Effector memory CD8-positive, alpha-beta T cell (primary cell): ENCODE data around the gene RPL29.
"Not testable (repeated sequence)": the region's sequence is repeated elsewhere in the genome, so short reads cannot be mapped to it uniquely, and the experiment has no call there.

Experiments
- ATAC-seq: fragments of 150-1000 bp; cut with Tn5 transposase; replicated peaks from 2 replicates; pipeline ENCODE4 v1.10.0; 2021; ENCODE audit warnings: mild to moderate bottlenecking, moderate library complexity
- DNase-seq, 3 experiments: peaks; one replicate each; pipeline ENCODE4 v3.0.0; 2021
- H3K27ac Mint-ChIP-seq, 2 donors: one replicate each; pipeline ENCODE4 v1.8.0; 2022; ENCODE audit warnings: mild to moderate bottlenecking in 2 of 2, mixed read lengths in 2 of 2, moderate library complexity in 2 of 2
- H3K27me3 Mint-ChIP-seq, 2 donors: one replicate each; pipeline ENCODE4 v1.8.0; 2022; ENCODE audit warnings: mixed read lengths in 2 of 2
- H3K36me3 Mint-ChIP-seq: one replicate; pipeline ENCODE4 v1.8.0; 2022; ENCODE audit warnings: mild to moderate bottlenecking, moderate library complexity, mixed read lengths; ENCODE audit not compliant: insufficient read depth
- H3K4me1 Mint-ChIP-seq, 2 donors: one replicate each; pipeline ENCODE4 v1.8.0; 2022; ENCODE audit warnings: low read depth in 2 of 2, mixed read lengths in 2 of 2
- H3K4me3 Mint-ChIP-seq, 2 donors: one replicate each; pipeline ENCODE4 v1.8.0; 2022; ENCODE audit warnings: mild to moderate bottlenecking in 2 of 2, mixed read lengths in 2 of 2, moderate library complexity in 2 of 2
- H3K9me3 Mint-ChIP-seq, 2 donors: one replicate each; pipeline ENCODE4 v1.8.0; 2022; ENCODE audit warnings: mixed read lengths in 2 of 2

The RPL29 gene

DNA sequence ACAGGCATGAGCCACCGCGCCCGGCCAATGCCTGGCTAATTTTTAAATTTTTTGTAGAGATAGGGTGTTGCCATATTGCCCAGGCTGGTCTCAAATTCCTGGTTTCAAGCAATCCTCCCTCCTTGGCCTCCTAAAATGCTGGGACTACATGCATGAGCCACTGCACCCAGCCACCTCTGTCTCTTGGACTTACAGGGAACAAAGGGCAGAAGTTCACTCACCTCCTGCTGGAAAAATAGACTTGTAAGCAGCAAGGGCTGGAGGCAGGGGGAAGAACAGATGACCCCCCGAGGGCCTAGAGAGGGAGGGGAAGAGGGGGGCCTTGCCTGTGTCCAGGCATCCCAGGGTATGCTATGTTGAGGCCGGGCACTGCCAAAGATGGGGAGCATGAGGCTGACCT is 38.5 kb upstream of the RPL29 start:
- no peaks in the 10 kb centered on the region for H3K9me3 Mint-ChIP-seq

DNA sequence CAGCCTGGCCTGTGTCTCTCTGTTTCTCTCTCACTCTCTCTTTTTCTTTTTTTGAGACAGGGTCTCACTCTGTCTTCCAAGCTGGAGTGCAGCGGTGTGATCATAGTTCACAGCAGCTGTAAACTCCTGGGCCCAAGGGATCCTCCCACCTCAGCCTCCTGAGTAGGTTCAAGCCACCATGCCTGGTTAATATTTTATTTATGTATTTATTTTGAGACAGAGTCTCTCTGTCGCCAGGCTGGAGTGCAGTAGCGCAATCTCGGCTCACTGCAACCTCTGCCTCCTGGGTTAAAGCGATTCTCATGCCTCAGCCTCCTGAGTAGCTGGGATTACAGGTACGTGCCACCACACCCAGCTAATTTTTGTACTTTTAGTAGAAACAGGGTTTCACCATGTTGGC is 38.1 kb upstream of the RPL29 start:
- DNase-seq, H3K36me3 Mint-ChIP-seq, H3K9me3 Mint-ChIP-seq, ATAC-seq, H3K27ac Mint-ChIP-seq, H3K4me3 Mint-ChIP-seq, H3K4me1 Mint-ChIP-seq, H3K27me3 Mint-ChIP-seq: not testable (repeated sequence)

More for the DNA sequence above, 38.5 kb upstream of the RPL29 start:
- H3K27me3 Mint-ChIP-seq, result no peaks in the 10 kb centered on the region
- DNase-seq, result no peak
- peaks cover 0 to 2% of the 10 kb centered on the region in 2 donors for H3K4me1 Mint-ChIP-seq
- no peak for ATAC-seq
- no peak overlapping the region for H3K27ac Mint-ChIP-seq
- H3K4me3 Mint-ChIP-seq, result no peak overlapping the region
- H3K36me3 Mint-ChIP-seq, result no peaks in the 10 kb centered on the region

DNA sequence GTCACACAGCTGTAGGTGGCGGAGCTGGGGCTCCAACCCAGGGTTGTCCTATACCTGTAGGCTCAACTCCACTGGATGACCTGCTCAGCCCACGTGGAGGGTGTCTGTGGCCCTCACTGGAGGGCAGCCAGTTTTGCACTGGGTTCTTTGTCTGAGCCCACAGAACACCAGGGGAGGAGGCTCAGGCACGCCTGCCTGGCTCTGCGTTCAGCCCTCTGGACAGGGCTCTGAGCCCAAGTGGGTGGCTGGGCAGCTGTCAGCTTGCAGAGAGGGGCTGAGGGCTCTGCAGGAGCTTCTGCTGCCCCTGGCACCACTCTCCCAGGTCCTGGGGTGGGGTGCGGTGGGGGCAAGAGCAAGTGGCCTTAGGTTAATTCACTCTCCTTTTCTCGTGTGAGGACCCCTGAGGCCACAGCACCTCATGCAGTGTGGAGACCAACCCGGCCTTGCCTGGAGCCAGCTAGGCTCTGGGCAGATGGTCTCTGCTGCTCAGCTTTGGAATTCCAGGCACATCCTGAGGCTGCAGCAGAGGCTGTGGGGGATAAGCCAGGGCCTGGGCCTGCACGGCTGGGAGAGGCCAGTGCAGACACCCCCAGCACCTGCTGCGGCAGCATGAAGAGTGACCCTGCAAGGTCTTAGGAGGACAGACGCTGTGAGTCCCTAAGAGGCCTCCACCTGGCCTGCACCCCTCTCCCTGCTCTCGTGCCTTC is 37.2 kb upstream of the RPL29 start:
- DNase-seq (no peak), ATAC-seq (no peak)
- no peaks in the 10 kb centered on the region for H3K9me3 Mint-ChIP-seq
- no peak overlapping the region for H3K4me3 Mint-ChIP-seq
- peaks cover 0 to 2% of the 10 kb centered on the region in 2 donors for H3K4me1 Mint-ChIP-seq
- H3K27ac Mint-ChIP-seq, result no peak overlapping the region
- no peaks in the 10 kb centered on the region for H3K27me3 Mint-ChIP-seq
- H3K36me3 Mint-ChIP-seq, result no peaks in the 10 kb centered on the region

DNA sequence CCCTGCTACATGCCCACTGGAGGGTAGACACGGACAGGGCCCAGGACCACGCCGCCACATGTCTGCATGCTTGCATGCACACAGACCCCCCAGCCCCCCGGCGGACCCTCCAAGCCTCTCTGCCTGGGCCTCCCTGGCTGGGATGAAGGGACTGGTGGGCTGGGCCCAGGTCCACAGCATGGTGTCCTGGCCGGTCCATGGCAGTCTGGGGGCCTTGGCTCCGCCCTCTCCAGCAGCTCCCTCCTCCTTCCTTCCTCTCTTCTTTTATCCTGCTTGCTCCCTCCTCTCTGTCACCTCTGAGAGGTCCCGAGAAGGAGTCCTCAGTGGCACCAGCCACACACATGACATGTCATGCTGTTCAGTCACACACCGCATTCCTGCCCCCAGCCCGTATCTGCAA is 36.2 kb upstream of the RPL29 start:
- Mint-ChIP-seq H3K9me3 (no peaks in the 10 kb centered on the region), H3K27me3 (no peaks in the 10 kb centered on the region), H3K27ac (peak overlapping the region in 1 of 2 donors; percentile 19), H3K4me3 (no peak overlapping the region), H3K36me3 (no peaks in the 10 kb centered on the region), H3K4me1 (peaks cover 0 to 2% of the 10 kb centered on the region in 2 donors)
- DNase-seq, result no peak
- no peak for ATAC-seq

DNA sequence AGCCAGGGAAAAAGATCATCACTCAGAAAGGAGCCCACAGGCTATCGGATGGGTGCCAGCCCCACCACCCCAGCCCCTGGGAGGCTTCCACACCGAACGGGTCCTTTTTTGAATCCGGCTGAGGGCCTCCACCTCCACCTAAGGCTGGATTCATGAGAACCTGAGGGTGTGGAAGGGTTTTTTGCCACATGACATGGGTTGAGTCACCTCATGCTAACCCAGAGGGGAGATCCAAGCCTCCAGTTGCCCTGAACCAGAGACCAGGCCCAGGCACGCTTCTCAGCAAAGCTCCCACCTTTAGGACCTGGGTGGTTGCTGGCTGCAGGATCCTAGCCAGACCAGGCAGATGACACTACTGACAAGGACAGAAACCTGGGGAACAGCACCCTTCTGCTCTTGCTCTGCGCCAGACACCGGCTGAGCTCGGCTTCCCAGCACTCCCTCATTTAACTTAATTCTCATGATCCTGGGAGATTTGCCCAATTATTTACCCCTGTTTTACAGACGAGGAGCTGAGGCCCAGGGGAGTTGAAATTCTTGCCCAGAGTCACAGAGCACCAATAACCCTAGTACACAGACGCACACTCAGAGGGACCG is 35.1 kb upstream of the RPL29 start:
- DNase-seq (no peak), ATAC-seq (no peak)
- Mint-ChIP-seq H3K36me3 (no peaks in the 10 kb centered on the region), H3K9me3 (no peaks in the 10 kb centered on the region), H3K4me3 (no peak overlapping the region), H3K27me3 (no peaks in the 10 kb centered on the region), H3K27ac (peak overlapping the region in 1 of 2 donors; percentile 10), H3K4me1 (peaks cover 0 to 2% of the 10 kb centered on the region in 2 donors)

DNA sequence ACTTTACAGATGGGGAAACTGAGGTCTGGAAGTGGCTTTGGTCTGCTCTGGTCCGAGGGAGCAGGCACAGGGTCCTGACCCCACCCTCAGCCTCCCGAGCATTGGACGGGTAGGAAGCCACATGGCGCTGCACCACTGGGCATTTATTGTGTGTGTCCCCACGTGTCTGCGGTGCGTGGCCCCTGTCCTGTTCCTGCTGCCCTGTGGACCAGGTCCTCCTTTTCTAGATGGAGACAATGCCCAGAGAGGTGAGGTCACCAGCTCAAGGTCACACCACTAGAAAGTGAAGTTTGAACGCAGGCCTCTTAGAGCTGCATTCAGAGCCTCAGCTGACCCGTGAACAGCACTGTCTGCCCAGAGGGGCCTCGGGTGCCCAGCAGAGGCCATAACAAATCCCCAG is 33.8 kb upstream of the RPL29 start:
- Mint-ChIP-seq H3K36me3 (no peaks in the 10 kb centered on the region), H3K4me1 (peaks cover 0 to 2% of the 10 kb centered on the region in 2 donors), H3K4me3 (no peak overlapping the region), H3K27me3 (no peaks in the 10 kb centered on the region), H3K27ac (peak overlapping the region in 1 of 2 donors; percentile 38), H3K9me3 (no peaks in the 10 kb centered on the region)
- no peak for ATAC-seq
- DNase-seq, result no peak

DNA sequence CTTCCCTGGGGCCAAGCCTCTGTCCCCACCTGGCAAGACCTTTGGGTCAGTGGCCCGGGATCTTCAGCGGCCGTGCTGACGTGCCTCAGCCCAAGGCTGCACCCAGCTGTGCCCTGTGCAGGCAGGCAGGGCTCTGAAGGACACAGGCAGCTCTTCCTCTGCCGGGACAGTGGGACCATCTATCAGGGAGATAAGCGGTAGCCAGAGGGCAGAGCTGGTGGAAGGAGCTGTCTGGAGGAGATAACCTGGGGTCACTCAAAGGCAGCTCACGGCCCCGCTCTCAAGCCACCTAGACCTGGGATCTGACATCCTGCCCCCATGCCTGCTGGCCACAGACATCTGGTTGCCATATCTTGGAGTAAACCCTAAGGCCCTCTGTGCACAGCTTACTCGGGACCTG is 33.4 kb upstream of the RPL29 start:
- no peak for DNase-seq
- no peaks in the 10 kb centered on the region for H3K9me3 Mint-ChIP-seq
- H3K27me3 Mint-ChIP-seq, result no peaks in the 10 kb centered on the region
- peaks cover 0 to 2% of the 10 kb centered on the region in 2 donors for H3K4me1 Mint-ChIP-seq
- H3K4me3 Mint-ChIP-seq, result no peak overlapping the region
- no peak for ATAC-seq
- no peak overlapping the region for H3K27ac Mint-ChIP-seq
- no peaks in the 10 kb centered on the region for H3K36me3 Mint-ChIP-seq

DNA sequence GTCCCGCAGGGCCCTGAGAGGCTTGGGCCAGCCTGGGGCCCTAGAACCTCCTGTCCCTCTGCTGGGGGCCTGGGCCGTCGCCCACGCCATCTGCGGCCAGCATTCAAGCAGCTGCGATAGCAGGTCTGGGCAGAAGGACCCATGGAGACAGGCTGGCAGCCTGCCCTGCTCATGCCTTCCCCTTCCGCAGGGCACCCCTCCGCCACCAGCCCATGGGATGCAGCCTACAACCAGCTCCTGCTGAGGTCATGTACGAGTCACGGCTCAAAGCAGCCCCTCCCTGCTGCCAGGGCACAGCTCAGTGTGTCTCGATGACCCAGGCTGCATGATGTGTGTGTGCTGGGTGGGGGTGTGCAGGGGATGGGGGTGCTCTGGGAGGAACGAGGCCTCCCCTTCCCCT is 32.9 kb upstream of the RPL29 start:
- Mint-ChIP-seq H3K27me3 (no peaks in the 10 kb centered on the region), H3K4me3 (no peak overlapping the region), H3K9me3 (no peaks in the 10 kb centered on the region), H3K4me1 (peaks cover 0 to 2% of the 10 kb centered on the region in 2 donors), H3K36me3 (no peaks in the 10 kb centered on the region), H3K27ac (no peak overlapping the region)
- no peak for DNase-seq
- ATAC-seq, result no peak

DNA sequence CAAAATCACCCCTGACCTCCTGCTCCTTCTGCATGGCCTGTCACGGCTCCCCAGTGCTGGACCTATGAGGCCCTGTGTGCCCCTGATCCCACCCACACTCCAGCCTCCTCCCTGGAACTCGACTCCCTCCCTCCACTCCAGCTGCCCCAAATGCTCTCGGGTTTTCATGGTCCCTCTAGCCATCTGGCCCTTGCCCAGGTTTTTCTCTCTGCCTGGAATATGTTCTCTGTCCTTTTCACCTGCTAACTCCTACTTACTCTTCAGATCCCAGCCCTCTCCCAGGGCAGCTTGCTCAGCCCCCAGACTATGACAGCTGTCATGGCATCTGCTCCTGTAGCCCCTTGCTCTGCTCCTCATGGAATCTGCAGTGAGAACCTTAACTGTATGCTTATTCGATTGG is 30.3 kb upstream of the RPL29 start:
- peaks cover 0 to 2% of the 10 kb centered on the region in 2 donors for H3K4me1 Mint-ChIP-seq
- H3K27ac Mint-ChIP-seq, result peak overlapping the region in 1 of 2 donors; percentile 57
- H3K4me3 Mint-ChIP-seq, result no peak overlapping the region
- H3K27me3 Mint-ChIP-seq, result no peaks in the 10 kb centered on the region
- no peak for ATAC-seq
- DNase-seq, result no peak
- no peaks in the 10 kb centered on the region for H3K9me3 Mint-ChIP-seq
- H3K36me3 Mint-ChIP-seq, result no peaks in the 10 kb centered on the region

DNA sequence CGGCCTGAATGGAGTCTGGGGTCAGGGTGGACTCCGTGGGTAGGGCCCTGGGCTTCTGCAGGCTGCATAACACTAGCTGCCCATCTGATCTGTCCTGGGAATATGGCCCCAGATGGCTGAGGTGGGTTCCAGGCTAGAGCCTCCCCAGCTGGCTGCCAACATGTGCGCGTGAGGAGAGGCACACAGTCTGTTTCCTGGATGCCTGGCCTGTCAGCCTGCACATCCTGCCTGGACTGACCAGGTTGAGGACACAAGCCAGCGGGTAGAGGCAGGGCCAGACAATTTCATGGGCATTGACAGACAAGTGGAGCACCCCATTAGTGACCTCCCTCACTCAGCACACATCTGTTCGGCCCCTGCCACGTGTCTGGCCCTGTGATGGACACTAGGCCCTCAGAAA is 29.8 kb upstream of the RPL29 start:
- no peak overlapping the region for H3K4me3 Mint-ChIP-seq
- no peak for ATAC-seq
- peaks cover 0 to 2% of the 10 kb centered on the region in 2 donors for H3K4me1 Mint-ChIP-seq
- H3K9me3 Mint-ChIP-seq, result no peaks in the 10 kb centered on the region
- H3K27ac Mint-ChIP-seq, result peak overlapping the region in 1 of 2 donors; percentile 57
- H3K36me3 Mint-ChIP-seq, result no peaks in the 10 kb centered on the region
- no peaks in the 10 kb centered on the region for H3K27me3 Mint-ChIP-seq
- DNase-seq, result no peak

DNA sequence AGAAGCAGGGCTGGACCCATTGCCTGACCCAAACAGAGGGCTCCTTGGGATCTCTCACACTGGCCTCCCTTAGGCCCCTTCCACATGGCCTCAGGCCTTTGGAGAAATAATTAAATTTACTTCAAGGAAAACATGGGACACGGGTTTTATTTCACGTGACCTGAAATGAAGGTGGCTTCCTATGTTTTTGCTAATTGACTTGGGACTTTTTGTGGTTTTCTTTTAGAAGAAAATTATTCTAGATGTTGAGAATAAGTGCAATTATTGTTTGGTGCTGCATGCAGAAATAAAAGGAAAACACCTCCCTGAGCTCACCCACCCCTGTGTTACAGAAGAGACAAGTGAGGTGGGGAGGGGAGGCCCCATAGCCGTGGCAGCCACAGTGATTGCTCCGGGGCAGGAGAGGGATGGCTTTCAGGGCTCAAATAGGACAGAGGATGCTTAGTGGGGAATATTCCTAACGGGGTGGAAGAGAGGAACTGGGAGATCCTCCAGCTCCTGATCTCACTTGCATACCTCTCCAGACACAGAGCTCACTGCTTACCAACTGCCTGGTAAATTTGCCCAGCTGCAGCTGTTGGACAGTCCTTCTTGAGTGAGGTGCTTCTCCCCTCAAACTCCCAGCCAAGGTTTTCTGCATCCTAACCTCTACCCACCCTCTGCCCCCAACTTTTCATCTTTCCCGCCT is 29.2 kb upstream of the RPL29 start:
- peak overlapping the region; percentile 5 to 57 for H3K27ac Mint-ChIP-seq

DNA sequence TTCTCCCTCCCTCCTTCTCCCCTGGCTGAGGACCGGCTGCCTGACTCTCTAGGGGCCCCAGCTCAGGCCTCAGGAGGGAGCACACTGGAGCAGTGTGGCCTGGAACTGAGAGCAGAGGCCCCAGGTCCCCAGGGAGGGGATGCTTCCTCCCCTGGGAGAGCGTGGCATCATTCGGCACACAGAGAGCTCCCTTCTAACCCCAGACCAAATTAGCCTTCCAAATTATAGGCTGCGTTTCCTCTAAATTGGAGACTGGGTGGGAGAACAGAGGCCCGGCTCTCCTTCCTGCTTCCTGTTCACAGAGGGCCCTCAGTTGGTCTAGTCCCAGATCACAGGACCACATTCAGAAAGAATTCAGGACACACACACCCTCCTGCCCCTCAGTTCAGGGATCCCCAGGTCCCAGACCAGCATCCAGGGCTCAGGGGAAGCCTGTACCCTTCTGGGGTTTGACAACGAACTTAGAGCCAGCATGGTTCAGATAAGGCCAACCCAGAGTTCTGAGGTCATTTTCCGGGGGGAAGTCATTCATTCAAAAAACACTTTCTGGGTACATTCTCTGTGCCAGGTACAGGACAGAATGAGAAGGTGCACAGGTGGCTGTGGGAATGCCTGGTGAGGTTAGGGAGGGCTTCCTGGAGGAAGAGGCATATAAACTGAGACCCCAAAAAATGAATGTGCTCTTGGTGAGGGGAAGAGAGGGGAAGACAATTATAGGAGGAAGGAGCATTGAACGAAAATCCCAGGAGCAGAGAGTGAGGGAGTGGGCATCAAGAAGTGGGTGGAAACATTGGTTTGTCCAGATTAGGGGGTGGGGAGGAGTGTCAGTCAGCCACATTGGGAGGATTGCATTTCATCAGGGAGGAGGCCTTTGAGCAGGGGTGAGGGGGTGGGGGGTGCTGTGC is 28.4 kb upstream of the RPL29 start:
- Mint-ChIP-seq H3K9me3 (no peaks in the 10 kb centered on the region), H3K27me3 (no peaks in the 10 kb centered on the region), H3K4me1 (no peaks in the 10 kb centered on the region), H3K36me3 (no peaks in the 10 kb centered on the region), H3K27ac (peak overlapping the region in 1 of 2 donors; percentile 5), H3K4me3 (no peak overlapping the region)
- ATAC-seq (no peak), DNase-seq (no peak)

More for the DNA sequence above, 29.2 kb upstream of the RPL29 start:
- Mint-ChIP-seq H3K36me3 (no peaks in the 10 kb centered on the region), H3K4me3 (no peak overlapping the region), H3K27me3 (no peaks in the 10 kb centered on the region), H3K9me3 (no peaks in the 10 kb centered on the region), H3K4me1 (no peaks in the 10 kb centered on the region)
- ATAC-seq (no peak), DNase-seq (no peak)

DNA sequence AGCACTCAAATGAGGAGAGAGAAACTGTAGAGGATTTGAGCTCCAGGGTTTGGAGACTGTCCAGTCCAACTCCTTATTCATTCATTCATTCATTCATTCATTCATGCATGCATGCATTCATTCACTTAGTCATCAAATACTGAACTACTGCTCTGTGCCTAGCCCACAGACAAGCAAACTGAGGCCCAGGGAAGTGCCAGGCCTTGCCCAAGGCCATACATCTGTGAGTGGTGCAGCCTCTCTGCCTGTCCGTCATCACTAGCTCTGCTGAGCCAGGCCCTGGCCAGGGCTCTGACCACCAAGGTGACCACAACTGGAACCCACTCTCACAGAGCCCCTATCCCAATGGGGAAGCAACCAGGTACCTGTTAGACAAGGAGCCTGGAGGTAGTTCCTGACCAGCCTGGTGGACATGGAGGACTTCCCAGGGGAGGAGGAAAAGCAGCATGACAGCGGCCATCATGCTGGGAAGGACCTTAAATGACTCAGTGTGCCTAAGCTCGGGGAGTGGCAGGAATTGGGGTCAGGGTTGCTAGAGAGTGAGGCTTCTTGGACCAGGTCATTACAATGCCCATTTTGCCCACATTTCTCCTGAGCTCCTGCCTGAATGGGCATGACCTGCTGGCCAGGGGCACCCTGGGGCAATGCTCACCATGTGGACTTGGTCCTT is 27.5 kb upstream of the RPL29 start:
- H3K36me3 Mint-ChIP-seq, result no peaks in the 10 kb centered on the region
- no peaks in the 10 kb centered on the region for H3K4me1 Mint-ChIP-seq
- no peaks in the 10 kb centered on the region for H3K9me3 Mint-ChIP-seq
- H3K27ac Mint-ChIP-seq, result peak overlapping the region in 1 of 2 donors; percentile 41
- no peak overlapping the region for H3K4me3 Mint-ChIP-seq
- H3K27me3 Mint-ChIP-seq, result no peaks in the 10 kb centered on the region
- ATAC-seq, result no peak
- DNase-seq, result no peak
